ENCODE measurements around the gene NUDT14.

- no peak for TF ChIP-seq CTCF (IDR thresholded peaks at IDR 0.05)
- no peak for TF ChIP-seq POLR2A (IDR thresholded peaks at IDR 0.05)
These were observed 15.2 kb downstream of the NUDT14 start for GRCh38 chr14:105165761-105166485.
